ENCODE data around the gene YPEL1.

The YPEL1 gene

DNA sequence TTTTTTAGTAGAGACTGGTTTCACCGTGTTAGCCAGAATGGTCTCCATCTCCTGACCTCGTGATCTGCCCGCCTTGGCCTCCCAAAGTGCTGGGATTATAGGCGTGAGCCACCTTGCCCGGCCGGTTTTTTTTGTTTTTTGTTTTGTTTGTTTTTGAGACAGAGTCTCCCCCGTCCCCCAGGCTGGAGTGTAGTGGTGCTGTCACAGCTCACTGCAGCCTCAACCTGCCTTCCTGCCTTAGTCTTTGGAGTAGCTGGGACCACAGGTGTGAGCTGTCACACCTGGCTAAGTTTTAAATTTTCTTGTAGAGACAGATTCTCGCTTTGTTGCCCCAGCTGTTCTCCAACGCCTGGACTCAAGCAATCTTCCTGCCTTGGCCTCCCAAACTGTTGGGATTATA, 66.6 kb downstream of the YPEL1 start:
- TF ChIP-seq, protein P1, sequence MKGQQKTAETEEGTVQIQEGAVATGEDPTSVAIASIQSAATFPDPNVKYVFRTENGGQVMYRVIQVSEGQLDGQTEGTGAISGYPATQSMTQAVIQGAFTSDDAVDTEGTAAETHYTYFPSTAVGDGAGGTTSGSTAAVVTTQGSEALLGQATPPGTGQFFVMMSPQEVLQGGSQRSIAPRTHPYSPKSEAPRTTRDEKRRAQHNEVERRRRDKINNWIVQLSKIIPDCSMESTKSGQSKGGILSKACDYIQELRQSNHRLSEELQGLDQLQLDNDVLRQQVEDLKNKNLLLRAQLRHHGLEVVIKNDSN (IDR thresholded peaks at IDR 0.05) = no peak
- no peak for TF ChIP-seq NFIC (IDR thresholded peaks at IDR 0.05)
- no peak for TF ChIP-seq EP300 (IDR thresholded peaks at IDR 0.05; ENCODE audit: borderline replicate concordance)
- TF ChIP-seq, protein P2, sequence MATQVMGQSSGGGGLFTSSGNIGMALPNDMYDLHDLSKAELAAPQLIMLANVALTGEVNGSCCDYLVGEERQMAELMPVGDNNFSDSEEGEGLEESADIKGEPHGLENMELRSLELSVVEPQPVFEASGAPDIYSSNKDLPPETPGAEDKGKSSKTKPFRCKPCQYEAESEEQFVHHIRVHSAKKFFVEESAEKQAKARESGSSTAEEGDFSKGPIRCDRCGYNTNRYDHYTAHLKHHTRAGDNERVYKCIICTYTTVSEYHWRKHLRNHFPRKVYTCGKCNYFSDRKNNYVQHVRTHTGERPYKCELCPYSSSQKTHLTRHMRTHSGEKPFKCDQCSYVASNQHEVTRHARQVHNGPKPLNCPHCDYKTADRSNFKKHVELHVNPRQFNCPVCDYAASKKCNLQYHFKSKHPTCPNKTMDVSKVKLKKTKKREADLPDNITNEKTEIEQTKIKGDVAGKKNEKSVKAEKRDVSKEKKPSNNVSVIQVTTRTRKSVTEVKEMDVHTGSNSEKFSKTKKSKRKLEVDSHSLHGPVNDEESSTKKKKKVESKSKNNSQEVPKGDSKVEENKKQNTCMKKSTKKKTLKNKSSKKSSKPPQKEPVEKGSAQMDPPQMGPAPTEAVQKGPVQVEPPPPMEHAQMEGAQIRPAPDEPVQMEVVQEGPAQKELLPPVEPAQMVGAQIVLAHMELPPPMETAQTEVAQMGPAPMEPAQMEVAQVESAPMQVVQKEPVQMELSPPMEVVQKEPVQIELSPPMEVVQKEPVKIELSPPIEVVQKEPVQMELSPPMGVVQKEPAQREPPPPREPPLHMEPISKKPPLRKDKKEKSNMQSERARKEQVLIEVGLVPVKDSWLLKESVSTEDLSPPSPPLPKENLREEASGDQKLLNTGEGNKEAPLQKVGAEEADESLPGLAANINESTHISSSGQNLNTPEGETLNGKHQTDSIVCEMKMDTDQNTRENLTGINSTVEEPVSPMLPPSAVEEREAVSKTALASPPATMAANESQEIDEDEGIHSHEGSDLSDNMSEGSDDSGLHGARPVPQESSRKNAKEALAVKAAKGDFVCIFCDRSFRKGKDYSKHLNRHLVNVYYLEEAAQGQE (IDR thresholded peaks at IDR 0.05; ENCODE audit: low read depth) = no peak
- no peak for TF ChIP-seq FOXM1 (IDR thresholded peaks at IDR 0.05; ENCODE audit: borderline replicate concordance, low read depth)
- no peak for TF ChIP-seq EGR1 (IDR thresholded peaks at IDR 0.05)
- TF ChIP-seq ZBTB7A (IDR thresholded peaks at IDR 0.05; ENCODE audit: low read depth) = no peak
- TF ChIP-seq TAF1 (IDR thresholded peaks at IDR 0.05; ENCODE audit: low read depth) = no peak
- TF ChIP-seq CREB1 (IDR thresholded peaks at IDR 0.05; ENCODE audit: low read depth) = no peak
- TF ChIP-seq TEAD4 (IDR thresholded peaks at IDR 0.05) = no peak
- no peak for TF ChIP-seq CEBPB (IDR thresholded peaks at IDR 0.05)
- no peak for TF ChIP-seq RAD21 (IDR thresholded peaks at IDR 0.05; ENCODE audit: low read depth)
- TF ChIP-seq YY1 (IDR thresholded peaks at IDR 0.05; ENCODE audit: low read depth) = no peak
- TF ChIP-seq TCF12 (IDR thresholded peaks at IDR 0.05; ENCODE audit: low read depth) = no peak
- TF ChIP-seq, protein P3, sequence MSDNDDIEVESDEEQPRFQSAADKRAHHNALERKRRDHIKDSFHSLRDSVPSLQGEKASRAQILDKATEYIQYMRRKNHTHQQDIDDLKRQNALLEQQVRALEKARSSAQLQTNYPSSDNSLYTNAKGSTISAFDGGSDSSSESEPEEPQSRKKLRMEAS (IDR thresholded peaks at IDR 0.05) = no peak

DNA sequence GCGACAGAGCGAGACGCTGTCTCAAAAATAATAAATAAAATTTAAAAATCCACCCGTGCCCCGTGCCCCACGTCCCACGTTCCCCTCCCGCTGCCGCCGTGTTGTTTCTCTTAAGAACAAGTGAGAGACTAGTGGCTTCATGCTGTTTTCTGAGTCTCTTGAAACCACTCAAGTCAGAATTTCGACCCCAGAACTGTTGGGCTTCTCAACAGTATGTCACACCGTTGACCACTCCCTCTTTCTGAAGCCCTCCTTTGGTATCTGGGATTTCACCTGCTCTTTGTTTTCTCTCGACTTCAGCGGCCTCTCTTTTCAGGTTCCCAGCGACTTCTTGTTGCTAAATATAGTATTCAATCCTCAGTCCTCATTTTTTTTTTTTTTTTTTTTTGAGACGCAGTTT, 68.8 kb downstream of the YPEL1 start:
- TF ChIP-seq RAD21 (IDR thresholded peaks at IDR 0.05; ENCODE audit: low read depth) (no peak), CEBPB (IDR thresholded peaks at IDR 0.05) (no peak), ZBTB7A (IDR thresholded peaks at IDR 0.05; ENCODE audit: low read depth) (no peak), TEAD4 (IDR thresholded peaks at IDR 0.05) (no peak), EP300 (IDR thresholded peaks at IDR 0.05; ENCODE audit: borderline replicate concordance) (no peak), FOXM1 (IDR thresholded peaks at IDR 0.05; ENCODE audit: borderline replicate concordance, low read depth) (no peak), TCF12 (IDR thresholded peaks at IDR 0.05; ENCODE audit: low read depth) (no peak), EGR1 (IDR thresholded peaks at IDR 0.05) (no peak), CREB1 (IDR thresholded peaks at IDR 0.05; ENCODE audit: low read depth) (no peak), TAF1 (IDR thresholded peaks at IDR 0.05; ENCODE audit: low read depth) (no peak), YY1 (IDR thresholded peaks at IDR 0.05; ENCODE audit: low read depth) (no peak), NFIC (IDR thresholded peaks at IDR 0.05) (no peak)
- TF ChIP-seq, protein P1 (IDR thresholded peaks at IDR 0.05) = no peak
- TF ChIP-seq, protein P2 (IDR thresholded peaks at IDR 0.05; ENCODE audit: low read depth) = no peak
- TF ChIP-seq, protein P3 (IDR thresholded peaks at IDR 0.05) = no peak

DNA sequence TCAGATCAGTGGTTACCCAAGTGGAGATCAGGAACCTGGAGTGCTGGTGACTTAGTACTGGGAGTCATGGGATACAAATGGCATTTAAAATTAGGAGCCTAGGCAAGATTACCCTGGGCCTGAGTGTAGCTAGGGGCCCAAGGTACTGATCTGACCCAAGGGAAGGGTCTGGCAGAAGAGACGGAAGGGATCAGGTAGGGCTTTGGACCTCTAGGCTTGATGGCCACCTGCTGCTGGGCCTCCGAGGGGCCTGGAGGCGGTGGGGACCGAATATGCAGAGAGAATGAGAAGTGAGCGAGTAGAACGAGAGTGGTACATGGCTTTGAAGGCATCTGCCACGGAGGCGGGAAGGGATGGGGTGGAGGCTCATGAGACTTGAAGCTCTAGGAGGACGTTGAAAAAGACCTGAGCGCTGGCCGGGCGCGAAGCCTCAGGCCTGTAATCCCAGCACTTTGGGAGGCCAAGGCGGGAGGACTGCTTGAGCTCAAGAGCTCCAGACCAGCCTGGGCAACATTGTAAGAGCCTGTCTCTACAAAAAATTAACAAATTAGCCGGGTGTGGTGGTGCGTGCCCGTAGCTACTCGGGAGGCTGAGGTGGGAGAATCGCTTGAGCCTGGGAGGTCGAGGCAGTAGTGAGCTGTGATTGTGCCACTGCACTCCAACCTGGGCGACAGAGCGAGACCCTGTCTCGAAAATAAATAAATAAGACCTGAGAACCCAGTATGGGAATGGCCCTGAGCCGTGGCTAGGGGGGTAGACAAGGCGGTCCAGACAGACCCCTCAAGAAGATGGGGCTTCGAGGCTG, 70.3 kb downstream of the YPEL1 start:
- TF ChIP-seq EP300 (IDR thresholded peaks at IDR 0.05; ENCODE audit: borderline replicate concordance) = no peak
- TF ChIP-seq, protein P3 (IDR thresholded peaks at IDR 0.05) = no peak
- no peak for TF ChIP-seq NFIC (IDR thresholded peaks at IDR 0.05)
- TF ChIP-seq EGR1 (IDR thresholded peaks at IDR 0.05) = no peak
- TF ChIP-seq CEBPB (IDR thresholded peaks at IDR 0.05) = no peak

DNA sequence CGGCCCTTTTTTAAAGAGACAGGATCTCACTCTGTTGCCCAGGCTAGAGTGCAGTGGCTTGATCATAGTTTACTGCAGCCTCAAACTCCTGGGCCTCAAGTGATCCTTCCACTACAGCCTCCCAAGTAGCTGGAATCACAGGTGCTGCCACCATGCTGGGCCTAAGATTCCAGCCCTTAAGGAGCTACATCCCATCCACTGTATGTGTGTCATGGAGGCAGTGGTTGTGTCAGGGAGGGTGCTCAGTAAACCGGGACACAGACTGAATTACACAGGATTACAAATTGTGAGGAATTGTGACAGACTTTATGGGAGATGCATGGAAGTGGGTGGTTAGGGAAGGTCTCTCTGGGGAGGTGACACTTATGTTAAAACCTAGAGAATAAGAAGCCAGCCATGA, 71.9 kb downstream of the YPEL1 start:
- TF ChIP-seq CEBPB (IDR thresholded peaks at IDR 0.05) = no peak
- TF ChIP-seq NFIC (IDR thresholded peaks at IDR 0.05) = no peak
- no peak for TF ChIP-seq YY1 (IDR thresholded peaks at IDR 0.05; ENCODE audit: low read depth)
- TF ChIP-seq TAF1 (IDR thresholded peaks at IDR 0.05; ENCODE audit: low read depth) = no peak
- TF ChIP-seq ZBTB7A (IDR thresholded peaks at IDR 0.05; ENCODE audit: low read depth) = no peak

DNA sequence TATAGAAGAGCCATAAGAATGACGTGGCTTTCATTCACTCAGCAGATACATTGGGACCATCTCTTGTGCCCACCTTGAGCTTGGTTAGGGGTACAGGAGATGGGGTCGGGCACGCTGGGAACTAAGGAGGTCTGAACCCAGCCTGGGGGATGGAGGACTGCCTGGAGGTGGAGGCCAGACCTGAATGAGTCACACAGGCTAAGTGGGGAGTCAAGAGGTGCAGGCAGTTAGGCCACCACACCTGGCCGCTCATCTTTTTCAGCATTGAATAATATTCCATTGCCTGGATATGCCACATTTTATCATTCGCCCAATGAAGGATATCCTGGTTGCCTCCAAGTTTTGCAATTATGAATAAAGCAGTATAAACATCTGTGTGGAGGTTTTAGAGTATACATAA, 73.6 kb downstream of the YPEL1 start:
- no peak for TF ChIP-seq EGR1 (IDR thresholded peaks at IDR 0.05)
- TF ChIP-seq, protein P1 (IDR thresholded peaks at IDR 0.05) = no peak
- TF ChIP-seq, protein P3 (IDR thresholded peaks at IDR 0.05) = no peak
- no peak for TF ChIP-seq TAF1 (IDR thresholded peaks at IDR 0.05; ENCODE audit: low read depth)
- TF ChIP-seq TEAD4 (IDR thresholded peaks at IDR 0.05) = no peak
- TF ChIP-seq, protein P2 (IDR thresholded peaks at IDR 0.05; ENCODE audit: low read depth) = no peak
- TF ChIP-seq CREB1 (IDR thresholded peaks at IDR 0.05; ENCODE audit: low read depth) = no peak
- no peak for TF ChIP-seq YY1 (IDR thresholded peaks at IDR 0.05; ENCODE audit: low read depth)
- TF ChIP-seq ZBTB7A (IDR thresholded peaks at IDR 0.05; ENCODE audit: low read depth) = no peak
- TF ChIP-seq TCF12 (IDR thresholded peaks at IDR 0.05; ENCODE audit: low read depth) = no peak
- TF ChIP-seq NFIC (IDR thresholded peaks at IDR 0.05) = no peak
- TF ChIP-seq FOXM1 (IDR thresholded peaks at IDR 0.05; ENCODE audit: borderline replicate concordance, low read depth) = no peak

Measured in Ishikawa (cell line).